ENCODE data around the gene CPN1. TPM values are rescaled to one million over a fixed set of nuclear protein-coding genes. Genes with fewer than 3 reads are reported as not detected.

Gene CPN1
- polyA plus RNA-seq, 1 experiment, result not detected

- ChIA-PET POLR2A (interaction anchor here (0.6 kb wide), 1 partner anchor 25 kb away, joined by 4 read pairs; no protein-coding TSS in a partner anchor), CTCF (interaction anchor here (0.6 to 4.2 kb wide), 40 partner anchors 9 to 276 kb away, joined by 3 to 37 read pairs (median 5); no protein-coding TSS in a partner anchor)
- Histone ChIP-seq H3K36me3 (ENCODE audit: control insufficient read depth, insufficient read depth, low read length) (no peaks in the 10 kb centered on the region), H3K4me3 (ENCODE audit: low read depth, low read length) (peak within 1 kb of the TSS; percentile 74), H3K27me3 (ENCODE audit: control insufficient read depth, insufficient read depth, low read length) (no peaks in the 10 kb centered on the region)
- DNase-seq (ENCODE audit: low read depth), result no peak
- no peak; the same call in 1 of the 2 replicates for TF ChIP-seq CTCF (IDR thresholded peaks at IDR 0.05; ENCODE audit: insufficient read depth, low read depth, low read length)
Measured at GRCh38 chr10:100009793-100010676, 71.6 kb downstream of the CPN1 start, which contains the start of gene DNMBP. Gene DNMBP (minus strand): TSS chr10:100009947. CDS start chr10:99972124, 37,823 bp downstream.

- DNase-seq (ENCODE audit: low read depth), result no peak
- Histone ChIP-seq H3K36me3 (ENCODE audit: control insufficient read depth, insufficient read depth, low read length) (no peaks in the 10 kb centered on the region), H3K27me3 (ENCODE audit: control insufficient read depth, insufficient read depth, low read length) (no peaks in the 10 kb centered on the region), H3K4me3 (ENCODE audit: low read depth, low read length) (peak overlapping the region; percentile 74)
- POLR2A ChIA-PET, result no interaction called here
- peak; percentile 59 for TF ChIP-seq CTCF (IDR thresholded peaks at IDR 0.05; ENCODE audit: insufficient read depth, low read depth, low read length)
- CTCF ChIA-PET, result interaction anchor here (0.6 to 4.2 kb wide), 38 partner anchors 9 to 275 kb away, joined by 3 to 37 read pairs (median 5); no protein-coding TSS in a partner anchor
Measured at GRCh38 chr10:100009283-100009792, 72.3 kb downstream of the CPN1 start.

- CTCF ChIA-PET, result interaction anchor here (0.8 to 4.2 kb wide), 23 partner anchors 10 to 229 kb away, joined by 3 to 37 read pairs (median 8); no protein-coding TSS in a partner anchor
- Histone ChIP-seq H3K4me3 (ENCODE audit: low read depth, low read length) (peak overlapping the region; percentile 74), H3K36me3 (ENCODE audit: control insufficient read depth, insufficient read depth, low read length) (no peaks in the 10 kb centered on the region), H3K27me3 (ENCODE audit: control insufficient read depth, insufficient read depth, low read length) (no peaks in the 10 kb centered on the region)
- POLR2A ChIA-PET, result no interaction called here
- DNase-seq (ENCODE audit: low read depth), result no peak
- no peak for TF ChIP-seq CTCF (IDR thresholded peaks at IDR 0.05; ENCODE audit: insufficient read depth, low read depth, low read length)
Measured at GRCh38 chr10:100008708-100009282, 72.9 kb downstream of the CPN1 start.

- no peaks in the 10 kb centered on the region for H3K27me3 ChIP-seq (ENCODE audit: control insufficient read depth, insufficient read depth, low read length)
- H3K4me3 ChIP-seq (ENCODE audit: low read depth, low read length), result peak overlapping the region; percentile 74
- POLR2A ChIA-PET, result no interaction called here
- no peak for DNase-seq (ENCODE audit: low read depth)
- no peak for TF ChIP-seq CTCF (IDR thresholded peaks at IDR 0.05; ENCODE audit: insufficient read depth, low read depth, low read length)
- no peaks in the 10 kb centered on the region for H3K36me3 ChIP-seq (ENCODE audit: control insufficient read depth, insufficient read depth, low read length)
- CTCF ChIA-PET, result interaction anchor here (0.8 to 4.2 kb wide), 13 partner anchors 9 to 229 kb away, joined by 3 to 37 read pairs (median 8); no protein-coding TSS in a partner anchor
Measured at GRCh38 chr10:100008142-100008522, 73.5 kb downstream of the CPN1 start.
